GM23338 (cell line): Measurements from ENCODE around the gene TMEM59.

Experiments used
- CREB1 ChIP-seq: fragments of 250-450 bp; sonication (Bioruptor Pico); IDR thresholded peaks from 2 replicates; pipeline ENCODE4 v1.5.0; 2020; ENCODE audit warnings: low read depth, mild to moderate bottlenecking, moderate library complexity
- EZH2 ChIP-seq: fragments of 200-600 bp; sonication (generic); IDR thresholded peaks from one replicate; pipeline ENCODE4 v1.8.0; 2017; ENCODE audit warnings: antibody characterized with exemption, mild to moderate bottlenecking, low read depth; ENCODE audit not compliant: unreplicated experiment
- EZH2phosphoT487 ChIP-seq: fragments of 200-600 bp; sonication (generic); IDR thresholded peaks from one replicate; pipeline ENCODE4 v1.8.1; 2018; ENCODE audit warnings: antibody characterized with exemption; ENCODE audit not compliant: unreplicated experiment
- JUNB ChIP-seq: IDR thresholded peaks from one replicate; pipeline ENCODE4 v1.6.1; 2016; ENCODE audit warnings: antibody characterized with exemption; ENCODE audit not compliant: unreplicated experiment
- POLR2AphosphoS5 ChIP-seq: IDR thresholded peaks from 2 replicates; pipeline ENCODE4 v1.6.1; 2016; ENCODE audit warnings: antibody characterized with exemption, low read depth
- ZNF114 ChIP-seq: fragments of 250-450 bp; sonication (Bioruptor Pico); IDR thresholded peaks from 2 replicates; pipeline ENCODE4 v1.5.0; 2020; ENCODE audit warnings: mild to moderate bottlenecking, moderate library complexity
- TF ChIP-seq, protein P1 (sequence below), 2 experiments: fragments of 200-600 bp in 1 of 2; sonication (generic) in 1 of 2; conservative IDR thresholded peaks; 2 replicates each; pipeline versions ENCODE4 v1.5.1 to v1.6.1; 2016 to 2017; ENCODE audit warnings: antibody characterized with exemption in 2 of 2, low read depth in 2 of 2, mild to moderate bottlenecking in 2 of 2, moderate library complexity in 1 of 2
- TF ChIP-seq, protein P2 (sequence below): IDR thresholded peaks from one replicate; pipeline ENCODE4 v1.6.1; 2018; ENCODE audit warnings: antibody characterized with exemption; ENCODE audit not compliant: unreplicated experiment
- TF ChIP-seq, protein P3 (sequence below): IDR thresholded peaks from 2 replicates; pipeline ENCODE4 v1.6.1; 2016; ENCODE audit warnings: antibody characterized with exemption

DNA sequence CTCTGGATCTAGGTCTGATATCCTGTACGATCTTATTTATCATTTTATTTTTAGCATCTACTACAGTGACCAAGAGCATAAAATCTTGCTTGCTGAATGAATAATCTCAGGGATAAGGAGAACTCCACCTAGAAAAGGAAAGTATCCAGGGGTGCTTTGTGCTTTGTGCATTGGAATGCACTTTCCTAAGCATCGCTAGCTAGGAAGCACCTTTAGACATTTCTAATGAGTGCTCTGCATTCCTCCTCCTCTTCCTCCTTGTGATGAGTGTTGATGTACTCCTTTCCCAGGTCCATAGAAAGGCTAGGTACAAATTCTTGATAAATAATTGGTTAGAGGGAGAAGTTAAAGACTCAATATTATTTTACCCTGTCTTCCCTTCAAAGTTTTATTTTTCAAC is 31.8 kb upstream of the TMEM59 start:
- TF ChIP-seq EZH2 (no peak), POLR2AphosphoS5 (no peak), EZH2phosphoT487 (no peak), JUNB (no peak), CREB1 (no peak), ZNF114 (CRISPR knock-in tag) (no peak)
- TF ChIP-seq, protein P1, sequence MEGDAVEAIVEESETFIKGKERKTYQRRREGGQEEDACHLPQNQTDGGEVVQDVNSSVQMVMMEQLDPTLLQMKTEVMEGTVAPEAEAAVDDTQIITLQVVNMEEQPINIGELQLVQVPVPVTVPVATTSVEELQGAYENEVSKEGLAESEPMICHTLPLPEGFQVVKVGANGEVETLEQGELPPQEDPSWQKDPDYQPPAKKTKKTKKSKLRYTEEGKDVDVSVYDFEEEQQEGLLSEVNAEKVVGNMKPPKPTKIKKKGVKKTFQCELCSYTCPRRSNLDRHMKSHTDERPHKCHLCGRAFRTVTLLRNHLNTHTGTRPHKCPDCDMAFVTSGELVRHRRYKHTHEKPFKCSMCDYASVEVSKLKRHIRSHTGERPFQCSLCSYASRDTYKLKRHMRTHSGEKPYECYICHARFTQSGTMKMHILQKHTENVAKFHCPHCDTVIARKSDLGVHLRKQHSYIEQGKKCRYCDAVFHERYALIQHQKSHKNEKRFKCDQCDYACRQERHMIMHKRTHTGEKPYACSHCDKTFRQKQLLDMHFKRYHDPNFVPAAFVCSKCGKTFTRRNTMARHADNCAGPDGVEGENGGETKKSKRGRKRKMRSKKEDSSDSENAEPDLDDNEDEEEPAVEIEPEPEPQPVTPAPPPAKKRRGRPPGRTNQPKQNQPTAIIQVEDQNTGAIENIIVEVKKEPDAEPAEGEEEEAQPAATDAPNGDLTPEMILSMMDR (conservative IDR thresholded peaks at IDR 0.05; ENCODE audit: low read depth in 2 of 2), result no peak
- TF ChIP-seq, protein P2, sequence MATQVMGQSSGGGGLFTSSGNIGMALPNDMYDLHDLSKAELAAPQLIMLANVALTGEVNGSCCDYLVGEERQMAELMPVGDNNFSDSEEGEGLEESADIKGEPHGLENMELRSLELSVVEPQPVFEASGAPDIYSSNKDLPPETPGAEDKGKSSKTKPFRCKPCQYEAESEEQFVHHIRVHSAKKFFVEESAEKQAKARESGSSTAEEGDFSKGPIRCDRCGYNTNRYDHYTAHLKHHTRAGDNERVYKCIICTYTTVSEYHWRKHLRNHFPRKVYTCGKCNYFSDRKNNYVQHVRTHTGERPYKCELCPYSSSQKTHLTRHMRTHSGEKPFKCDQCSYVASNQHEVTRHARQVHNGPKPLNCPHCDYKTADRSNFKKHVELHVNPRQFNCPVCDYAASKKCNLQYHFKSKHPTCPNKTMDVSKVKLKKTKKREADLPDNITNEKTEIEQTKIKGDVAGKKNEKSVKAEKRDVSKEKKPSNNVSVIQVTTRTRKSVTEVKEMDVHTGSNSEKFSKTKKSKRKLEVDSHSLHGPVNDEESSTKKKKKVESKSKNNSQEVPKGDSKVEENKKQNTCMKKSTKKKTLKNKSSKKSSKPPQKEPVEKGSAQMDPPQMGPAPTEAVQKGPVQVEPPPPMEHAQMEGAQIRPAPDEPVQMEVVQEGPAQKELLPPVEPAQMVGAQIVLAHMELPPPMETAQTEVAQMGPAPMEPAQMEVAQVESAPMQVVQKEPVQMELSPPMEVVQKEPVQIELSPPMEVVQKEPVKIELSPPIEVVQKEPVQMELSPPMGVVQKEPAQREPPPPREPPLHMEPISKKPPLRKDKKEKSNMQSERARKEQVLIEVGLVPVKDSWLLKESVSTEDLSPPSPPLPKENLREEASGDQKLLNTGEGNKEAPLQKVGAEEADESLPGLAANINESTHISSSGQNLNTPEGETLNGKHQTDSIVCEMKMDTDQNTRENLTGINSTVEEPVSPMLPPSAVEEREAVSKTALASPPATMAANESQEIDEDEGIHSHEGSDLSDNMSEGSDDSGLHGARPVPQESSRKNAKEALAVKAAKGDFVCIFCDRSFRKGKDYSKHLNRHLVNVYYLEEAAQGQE, result no peak
- TF ChIP-seq, protein P3, sequence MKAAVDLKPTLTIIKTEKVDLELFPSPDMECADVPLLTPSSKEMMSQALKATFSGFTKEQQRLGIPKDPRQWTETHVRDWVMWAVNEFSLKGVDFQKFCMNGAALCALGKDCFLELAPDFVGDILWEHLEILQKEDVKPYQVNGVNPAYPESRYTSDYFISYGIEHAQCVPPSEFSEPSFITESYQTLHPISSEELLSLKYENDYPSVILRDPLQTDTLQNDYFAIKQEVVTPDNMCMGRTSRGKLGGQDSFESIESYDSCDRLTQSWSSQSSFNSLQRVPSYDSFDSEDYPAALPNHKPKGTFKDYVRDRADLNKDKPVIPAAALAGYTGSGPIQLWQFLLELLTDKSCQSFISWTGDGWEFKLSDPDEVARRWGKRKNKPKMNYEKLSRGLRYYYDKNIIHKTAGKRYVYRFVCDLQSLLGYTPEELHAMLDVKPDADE, result no peak
